HepG2 (cell line): ENCODE measurements around the gene ZDHHC18. TPM values are rescaled to one million over a fixed set of nuclear protein-coding genes. Genes with fewer than 3 reads are reported as not detected.

ENCODE experiments used
- ATM ChIP-seq: fragments of 450-650 bp; IDR thresholded peaks from 2 replicates; pipeline ENCODE4 v1.7.1; 2017; ENCODE audit warnings: mild to moderate bottlenecking, borderline replicate concordance
- IKZF4 ChIP-seq: sonication (generic); formaldehyde crosslinking; IDR thresholded peaks from 2 replicates; pipeline ENCODE4 v1.5.1; 2020; ENCODE audit warnings: borderline replicate concordance, mild to moderate bottlenecking, low read depth, missing genetic modification reagents; ENCODE audit errors: not compliant biosample characterization
- KAT7 ChIP-seq: IDR thresholded peaks from 2 replicates; pipeline ENCODE4 v1.6.1; 2018; ENCODE audit warnings: borderline replicate concordance, missing compliant biosample characterization
- KIAA2018 ChIP-seq: sonication (generic); formaldehyde crosslinking; IDR thresholded peaks from 2 replicates; pipeline ENCODE4 v1.5.0; 2020; ENCODE audit warnings: mild to moderate bottlenecking, missing genetic modification reagents, borderline replicate concordance
- LBX2 ChIP-seq: sonication (generic); formaldehyde crosslinking; IDR thresholded peaks from 2 replicates; pipeline ENCODE4 v1.5.0; 2020; ENCODE audit warnings: missing genetic modification reagents, mild to moderate bottlenecking, borderline replicate concordance
- PHF20 ChIP-seq: sonication (generic); formaldehyde crosslinking; IDR thresholded peaks from 2 replicates; pipeline ENCODE4 v1.5.0; 2020; ENCODE audit warnings: mild to moderate bottlenecking, missing genetic modification reagents
- RBAK ChIP-seq: sonication (generic); formaldehyde crosslinking; IDR thresholded peaks from 2 replicates; pipeline ENCODE4 v1.5.1; 2020; ENCODE audit warnings: mild to moderate bottlenecking, missing genetic modification reagents
- SP140L ChIP-seq: sonication (generic); formaldehyde crosslinking; IDR thresholded peaks from 2 replicates; pipeline ENCODE4 v1.4.0; 2020; ENCODE audit warnings: missing genetic modification reagents, borderline replicate concordance
- THAP9 ChIP-seq: sonication (generic); formaldehyde crosslinking; IDR thresholded peaks from 2 replicates; pipeline ENCODE4; 2020; ENCODE audit warnings: missing genetic modification reagents, mild to moderate bottlenecking, borderline replicate concordance
- ZBTB10 ChIP-seq: sonication (generic); formaldehyde crosslinking; IDR thresholded peaks from 2 replicates; pipeline ENCODE4 v1.4.0; 2020; ENCODE audit warnings: missing genetic modification reagents, borderline replicate concordance
- ZBTB42 ChIP-seq: sonication (generic); formaldehyde crosslinking; IDR thresholded peaks from 2 replicates; pipeline ENCODE4 v1.5.0; 2020; ENCODE audit warnings: mild to moderate bottlenecking, missing genetic modification reagents
- ZNF317 ChIP-seq: sonication (generic); formaldehyde crosslinking; IDR thresholded peaks from 2 replicates; pipeline ENCODE4 v1.5.0; 2020; ENCODE audit warnings: mild to moderate bottlenecking, missing genetic modification reagents
- ZNF672 ChIP-seq: sonication (generic); formaldehyde crosslinking; IDR thresholded peaks from 2 replicates; pipeline ENCODE4 v1.8.1; 2022; ENCODE audit warnings: missing genetic modification reagents
- polyA plus RNA-seq, 8 experiments: library from polyadenylated mRNA; depleted of rRNA in 3 of 8; stranded (reverse) in 7 of 8; unstranded in 1 of 8; fragments of >200 nt; fragmentation: Illumina TruSeq in 4 of 8; extraction: Trizol in 4 of 8; gene quantifications; 2 replicates each; pipeline versions ENCODE4 v1.2.1 to v1.2.3, GENCODE V29; 2011 to 2016; ENCODE audit warnings: low read depth in 4 of 8, missing spikeins in 1 of 8, mixed read lengths in 1 of 8; ENCODE audit not compliant: insufficient read depth in 1 of 8
- total RNA-seq, 5 experiments: library from RNA; depleted of rRNA; stranded (reverse); fragments of >200 nt; fragmentation: Illumina TruSeq; extraction: Trizol; gene quantifications; 2 replicates each; pipeline ENCODE4 v1.2.3, GENCODE V29; 2016; ENCODE audit warnings: low read depth in 1 of 5

ZDHHC18 gene
- total and polyA plus RNA-seq, 2 of the 13 experiments (the other 11 are each of a cell fraction or from before 2014, with no cell fraction given) = 13.2 to 35.3 TPM

- TF ChIP-seq KIAA2018 (CRISPR knock-in tag) = no peak
- TF ChIP-seq SP140L (CRISPR knock-in tag) = no peak
- no peak for TF ChIP-seq LBX2 (CRISPR knock-in tag)
- no peak for TF ChIP-seq ZBTB42 (CRISPR knock-in tag)
- TF ChIP-seq PHF20 (CRISPR knock-in tag) = no peak; the same call in 1 of the 2 replicates
- TF ChIP-seq THAP9 (CRISPR knock-in tag) = no peak
- TF ChIP-seq ATM = no peak
- peak; percentile 26 for TF ChIP-seq IKZF4 (CRISPR knock-in tag)
- peak; percentile 56; the same call in 1 of the 2 replicates for TF ChIP-seq RBAK (CRISPR knock-in tag)
- no peak for TF ChIP-seq ZNF672 (CRISPR knock-in tag)
- TF ChIP-seq ZNF317 (CRISPR knock-in tag) = peak; percentile 64; the same call in 1 of the 2 replicates
- TF ChIP-seq KAT7 (CRISPR knock-in tag) = peak; percentile 57; the same call in 1 of the 2 replicates
- TF ChIP-seq ZBTB10 (CRISPR knock-in tag) = no peak
These were observed 38.4 kb downstream of the ZDHHC18 start (continued) for GRCh38 chr1:26864610-26865480.
